AG04449 (cell line): ENCODE data around the gene MAST1.

Experiments
- CTCF ChIA-PET: fragments of 350-600 bp; formaldehyde crosslinking; extraction: SDS; loops from one replicate; lab custom pipeline; 2021; ENCODE audit warnings: antibody characterized with exemption; lab: Yijun Ruan, JAX
- POLR2A ChIA-PET: fragments of 400-600, 350-600 bp; formaldehyde crosslinking; extraction: SDS; loops from one replicate; lab custom pipeline; 2020; ENCODE audit warnings: antibody characterized with exemption, inconsistent platforms; lab: Yijun Ruan, JAX
- DNase-seq: peaks from one replicate; pipeline ENCODE4 v3.0.0-alpha.2; 2010; ENCODE audit warnings: low read depth, low spot score
- H3K4me3 ChIP-seq: 2 replicates; pipeline ENCODE4 v1.5.1; 2011; ENCODE audit warnings: low read depth, mild to moderate bottlenecking, control low read depth, low read length
- TF ChIP-seq, protein P1 (sequence below): IDR thresholded peaks from one replicate; pipeline ENCODE4 v1.5.1; 2011; ENCODE audit warnings: mild to moderate bottlenecking, moderate library complexity, low read length, control low read depth, inconsistent platforms; ENCODE audit not compliant: insufficient read depth; ENCODE audit errors: missing control alignments

MAST1 gene

DNA sequence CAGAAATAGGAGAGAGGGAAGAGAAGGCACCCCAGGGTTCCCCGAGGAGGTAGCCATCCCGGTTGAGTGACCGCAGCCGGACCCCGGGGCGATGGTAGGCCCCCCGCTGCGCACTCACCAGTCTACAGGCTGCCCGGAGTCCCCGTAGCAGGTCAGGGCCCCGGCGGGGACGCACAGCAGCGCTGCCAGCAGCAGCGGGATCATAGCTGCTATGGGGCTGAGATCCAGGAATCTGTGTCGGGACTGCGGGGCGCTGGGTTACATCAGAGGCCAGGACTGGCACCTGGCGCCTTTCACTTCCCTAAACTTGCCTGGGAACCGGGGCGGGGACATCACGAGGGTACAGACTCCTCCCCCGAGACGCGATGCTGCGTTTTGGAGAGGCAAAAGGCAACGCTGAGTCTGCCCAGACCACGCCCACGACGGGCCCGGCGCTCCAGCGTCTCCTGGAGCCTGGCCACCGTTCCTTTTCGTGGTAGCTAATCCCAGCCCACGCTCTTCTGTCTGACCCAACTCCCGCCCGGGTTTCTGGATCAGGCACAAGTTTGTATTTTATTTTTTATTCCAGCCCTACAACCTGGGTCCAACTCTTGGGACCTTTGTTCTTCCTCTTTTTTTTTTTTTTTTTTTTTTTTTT, 43.0 kb downstream of the MAST1 start, which contains the start of gene DNASE2:
Gene DNASE2, minus strand, starts transcription at position 278 of the 637 bp plus-strand sequence. Its CDS starts 74 bp downstream, at position 204.
- peak; percentile 31 for DNase-seq
- ChIA-PET POLR2A (interaction anchor here (0.7 to 2.4 kb wide), 3 partner anchors 9 to 548 kb away, joined by 3 to 9 read pairs (median 3); partner anchors contain the start of gene GCDH), CTCF (interaction anchor here (0.6 to 3.4 kb wide), 12 partner anchors 9 to 277 kb away, joined by 3 to 24 read pairs (median 4); partner anchors contain the start of gene GCDH)
- TF ChIP-seq, protein P1, sequence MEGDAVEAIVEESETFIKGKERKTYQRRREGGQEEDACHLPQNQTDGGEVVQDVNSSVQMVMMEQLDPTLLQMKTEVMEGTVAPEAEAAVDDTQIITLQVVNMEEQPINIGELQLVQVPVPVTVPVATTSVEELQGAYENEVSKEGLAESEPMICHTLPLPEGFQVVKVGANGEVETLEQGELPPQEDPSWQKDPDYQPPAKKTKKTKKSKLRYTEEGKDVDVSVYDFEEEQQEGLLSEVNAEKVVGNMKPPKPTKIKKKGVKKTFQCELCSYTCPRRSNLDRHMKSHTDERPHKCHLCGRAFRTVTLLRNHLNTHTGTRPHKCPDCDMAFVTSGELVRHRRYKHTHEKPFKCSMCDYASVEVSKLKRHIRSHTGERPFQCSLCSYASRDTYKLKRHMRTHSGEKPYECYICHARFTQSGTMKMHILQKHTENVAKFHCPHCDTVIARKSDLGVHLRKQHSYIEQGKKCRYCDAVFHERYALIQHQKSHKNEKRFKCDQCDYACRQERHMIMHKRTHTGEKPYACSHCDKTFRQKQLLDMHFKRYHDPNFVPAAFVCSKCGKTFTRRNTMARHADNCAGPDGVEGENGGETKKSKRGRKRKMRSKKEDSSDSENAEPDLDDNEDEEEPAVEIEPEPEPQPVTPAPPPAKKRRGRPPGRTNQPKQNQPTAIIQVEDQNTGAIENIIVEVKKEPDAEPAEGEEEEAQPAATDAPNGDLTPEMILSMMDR: no peak
- H3K4me3 ChIP-seq: peak within 1 kb of the TSS; percentile 75

DNA sequence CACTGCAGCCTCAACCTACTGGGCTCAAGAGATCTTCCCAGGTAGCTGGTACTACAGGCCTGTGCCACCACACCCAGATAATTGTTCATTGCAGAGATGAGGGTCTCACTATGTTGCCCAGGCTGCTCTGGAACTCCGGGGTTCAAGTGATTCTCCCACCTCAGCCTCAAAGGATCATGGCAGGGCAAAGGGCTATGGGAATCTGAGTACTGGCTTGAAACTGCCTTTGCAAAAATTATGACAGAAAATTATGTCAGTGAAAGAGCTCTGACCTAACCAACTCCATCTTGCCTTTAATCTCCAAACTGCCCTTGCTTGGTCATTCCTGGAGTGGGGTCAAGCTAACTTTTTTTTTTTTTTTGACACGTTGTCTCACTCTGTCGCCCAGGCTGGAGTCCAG, 44.3 kb downstream of the MAST1 start:
- no peak for DNase-seq
- TF ChIP-seq, protein P1: no peak
- ChIA-PET CTCF (interaction anchor here (0.7 to 3.4 kb wide), 3 partner anchors 8 to 35 kb away, joined by 3 to 24 read pairs (median 4); partner anchors contain the start of gene GCDH), POLR2A (interaction anchor here (0.7 kb wide), 1 partner anchor 199 kb away, joined by 4 read pairs; no protein-coding TSS in a partner anchor)
- no peak overlapping the region for H3K4me3 ChIP-seq

DNA sequence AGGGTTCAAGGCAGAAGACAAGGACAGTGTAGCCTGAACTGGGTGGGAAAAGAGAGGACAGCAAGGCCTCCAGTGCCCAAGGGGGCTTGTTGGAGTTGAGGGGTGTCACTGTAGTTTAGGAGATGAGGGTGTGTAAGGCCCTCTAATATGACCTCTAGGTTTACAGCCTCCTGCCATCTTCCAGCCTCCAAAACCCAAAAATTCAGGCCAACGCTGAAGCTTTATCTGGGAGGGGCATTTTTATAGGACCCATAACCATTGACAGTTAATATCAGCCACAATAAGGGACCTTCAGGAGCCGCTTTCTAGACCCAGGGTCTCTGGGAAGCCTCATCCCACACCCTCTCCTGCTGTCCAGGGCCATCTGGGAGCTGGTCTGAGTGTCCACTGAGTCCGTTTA, 45.9 kb downstream of the MAST1 start:
- H3K4me3 ChIP-seq: no peak overlapping the region
- TF ChIP-seq, protein P1: no peak
- ChIA-PET CTCF (interaction anchor here (1.2 to 3.6 kb wide), 3 partner anchors 15 to 118 kb away, joined by 3 to 21 read pairs (median 5); no protein-coding TSS in a partner anchor), POLR2A (no interaction called here)
- DNase-seq: no peak

DNA sequence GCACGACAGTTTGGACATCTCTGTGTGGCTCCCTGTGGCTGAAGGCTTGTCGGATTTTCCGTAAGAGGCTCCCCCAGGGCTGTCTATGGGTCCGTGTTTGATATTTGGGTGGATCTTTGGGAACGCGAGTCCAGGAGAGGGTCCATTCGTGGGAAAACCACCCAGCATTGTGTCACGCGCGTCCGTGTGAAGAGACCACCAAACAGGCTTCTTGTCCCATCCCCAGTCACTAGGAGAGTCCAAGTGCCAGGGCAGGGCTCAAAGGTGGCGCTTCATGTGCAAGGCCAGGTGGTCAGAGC, 46.3 kb downstream of the MAST1 start:
- DNase-seq: no peak
- H3K4me3 ChIP-seq: no peak overlapping the region
- CTCF ChIA-PET: interaction anchor here (1.2 to 3.6 kb wide), 3 partner anchors 14 to 119 kb away, joined by 3 to 21 read pairs (median 5); no protein-coding TSS in a partner anchor

DNA sequence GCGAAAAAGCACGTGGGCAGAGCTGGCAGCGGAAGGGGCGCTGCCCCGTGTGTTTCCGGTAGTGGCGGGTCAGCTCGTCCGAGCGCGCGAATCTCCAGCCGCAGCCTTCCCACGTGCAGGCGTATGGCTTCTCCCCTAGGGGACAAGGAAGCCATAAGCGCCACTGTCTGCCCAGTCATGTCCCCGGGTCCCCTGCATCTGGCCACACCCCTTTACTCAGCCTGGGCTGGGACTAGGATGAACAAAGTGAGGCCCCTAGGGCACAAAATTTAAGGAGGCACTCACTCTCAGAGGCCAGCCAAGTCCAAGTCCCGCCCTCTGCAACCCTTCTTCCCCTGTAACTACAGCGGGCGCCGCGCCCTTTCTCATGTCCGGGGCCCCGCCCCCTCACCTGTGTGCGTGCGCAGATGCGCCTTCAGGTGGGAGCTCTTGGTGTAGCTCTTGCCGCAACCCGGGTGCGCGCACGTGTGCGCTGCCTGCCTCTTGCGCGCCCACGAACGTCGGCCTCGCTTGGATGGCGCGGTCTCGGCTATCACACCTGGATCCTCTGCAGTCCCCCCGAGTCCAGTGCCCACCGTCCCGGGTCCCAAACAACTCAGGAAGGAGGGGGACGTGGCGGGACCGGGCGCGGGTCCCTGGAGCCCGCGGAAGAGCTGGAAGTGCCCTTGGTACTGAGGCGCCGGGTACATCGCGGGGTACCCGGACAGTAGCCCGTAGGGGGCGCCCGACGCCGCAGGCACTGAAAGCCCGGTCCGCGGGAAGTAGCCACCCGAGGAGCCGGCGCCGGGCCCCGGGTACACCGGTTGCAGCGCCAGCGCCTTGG, 46.8 kb downstream of the MAST1 start:
- POLR2A ChIA-PET: interaction anchor here (0.9 kb wide), 1 partner anchor 12 kb away, joined by 3 read pairs; no protein-coding TSS in a partner anchor
- TF ChIP-seq, protein P1: peak; percentile 59
- CTCF ChIA-PET: interaction anchor here (0.6 to 3.6 kb wide), 4 partner anchors 14 to 126 kb away, joined by 3 to 21 read pairs (median 4); no protein-coding TSS in a partner anchor
- H3K4me3 ChIP-seq: peak overlapping the region; percentile 25
- no peak for DNase-seq

More for the DNA sequence above, 46.3 kb downstream of the MAST1 start:
- POLR2A ChIA-PET: interaction anchor here (0.9 kb wide), 1 partner anchor 12 kb away, joined by 3 read pairs; no protein-coding TSS in a partner anchor
- TF ChIP-seq, protein P1: no peak
